HG02571 (cell line): Measurements from ENCODE around the gene ZNF280A.
"Not testable (repeated sequence)": the region's sequence is repeated elsewhere in the genome, so short reads cannot be mapped to it uniquely, and the experiment has no call there.

ENCODE experiments used
- ATAC-seq: cut with Tn5 transposase; IDR thresholded peaks from one replicate; pipeline ENCODE4 v1.9.1; 2021; ENCODE audit warnings: mild to moderate bottlenecking, moderate library complexity; ENCODE audit not compliant: unreplicated experiment

Gene ZNF280A

DNA sequence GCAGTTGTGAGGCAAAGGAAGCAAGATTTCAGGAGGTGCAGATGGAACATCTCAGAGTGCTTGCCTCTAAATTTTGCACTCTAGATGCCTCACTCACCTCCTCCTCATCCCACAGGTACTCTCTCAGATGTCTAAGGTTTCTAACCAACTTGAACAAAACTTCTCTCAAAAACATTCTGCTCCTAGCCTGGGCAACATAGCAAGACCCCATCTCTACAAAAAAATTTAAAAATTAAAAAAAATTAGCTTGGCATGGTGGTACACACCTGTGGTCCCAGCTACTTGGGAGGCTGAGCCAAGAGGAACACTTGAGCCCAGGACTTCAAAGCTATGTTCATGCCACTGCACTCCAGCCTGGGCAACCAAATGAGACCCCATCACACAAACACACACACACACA lies 4.2 kb downstream of the ZNF280A start:
- no peak for ATAC-seq

DNA sequence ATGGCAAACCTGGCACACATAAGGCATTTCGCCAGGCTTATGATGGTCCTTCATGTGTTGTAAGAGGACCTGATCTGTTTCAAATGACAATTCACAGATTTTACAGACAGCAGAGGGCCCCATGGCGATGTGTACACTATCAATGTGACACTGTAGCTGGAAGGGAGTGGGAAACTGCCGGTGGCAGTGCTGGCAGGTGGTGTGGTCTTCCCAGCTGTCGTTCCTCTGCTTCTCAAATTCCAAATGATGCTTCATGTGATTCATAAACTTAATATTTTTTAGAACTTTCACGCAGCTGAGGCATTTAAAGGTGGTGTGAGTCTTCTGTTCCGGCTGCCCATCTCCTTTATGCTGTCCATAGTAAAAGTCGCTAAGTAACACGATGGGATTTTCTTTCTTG lies 5.6 kb downstream of the ZNF280A start:
- ATAC-seq: not testable (repeated sequence)

DNA sequence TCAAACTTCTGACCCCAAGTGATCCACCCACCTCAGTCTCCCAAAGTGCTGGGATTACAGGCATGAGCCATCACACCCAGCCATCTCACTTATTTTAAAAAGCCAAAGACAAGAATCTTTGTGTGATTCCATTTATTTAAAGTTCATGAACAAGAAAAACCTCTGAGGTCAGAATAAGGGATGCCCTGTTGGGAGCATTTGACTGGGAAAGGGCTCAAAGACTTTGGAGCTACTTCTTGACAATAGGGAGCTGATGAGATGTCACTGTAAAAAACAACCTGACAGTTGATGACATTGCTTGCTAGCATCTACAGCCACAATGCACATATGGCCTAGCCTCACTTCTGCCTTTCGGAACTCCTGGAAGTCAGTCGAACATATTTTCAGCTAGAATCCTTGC lies 6.5 kb downstream of the ZNF280A start:
- no peak for ATAC-seq

DNA sequence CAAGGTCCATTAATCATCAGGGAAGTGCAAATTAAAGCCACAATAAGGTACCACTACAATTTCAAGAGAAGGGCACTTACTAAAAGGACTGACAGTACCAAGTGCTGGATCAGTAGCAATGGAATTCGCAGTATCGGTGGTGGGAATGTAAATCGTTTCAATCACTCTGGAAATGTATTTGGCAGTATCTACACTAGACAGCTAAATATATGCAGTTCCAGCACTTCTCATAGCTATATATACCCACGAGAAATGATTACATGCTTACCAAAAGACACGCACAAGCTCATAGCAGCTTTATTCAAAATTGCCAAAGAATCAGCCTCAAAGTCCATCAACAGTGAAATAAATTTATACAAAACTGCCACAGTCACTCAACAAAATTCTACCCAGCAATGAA lies 7.1 kb downstream of the ZNF280A start:
- ATAC-seq: no peak

DNA sequence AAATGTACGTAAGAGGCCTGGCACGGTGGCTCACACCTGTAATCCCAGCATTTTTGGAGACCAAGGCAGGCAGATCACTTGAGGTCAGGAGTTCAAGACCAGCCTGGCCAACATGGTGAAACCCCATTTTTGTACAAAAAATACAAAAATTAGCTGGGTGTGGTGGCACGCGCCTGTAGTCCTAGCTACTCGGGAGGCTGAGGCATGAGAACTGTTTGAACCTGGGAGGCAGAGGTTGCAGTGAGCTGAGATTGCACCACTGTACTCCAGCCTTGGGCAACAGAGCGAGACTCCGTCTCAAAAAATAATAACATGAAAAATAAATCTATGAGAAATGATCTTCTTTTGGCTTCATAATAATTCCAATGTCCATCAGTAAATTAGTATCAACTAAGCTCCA lies 9.2 kb downstream of the ZNF280A start:
- ATAC-seq: not testable (repeated sequence)

DNA sequence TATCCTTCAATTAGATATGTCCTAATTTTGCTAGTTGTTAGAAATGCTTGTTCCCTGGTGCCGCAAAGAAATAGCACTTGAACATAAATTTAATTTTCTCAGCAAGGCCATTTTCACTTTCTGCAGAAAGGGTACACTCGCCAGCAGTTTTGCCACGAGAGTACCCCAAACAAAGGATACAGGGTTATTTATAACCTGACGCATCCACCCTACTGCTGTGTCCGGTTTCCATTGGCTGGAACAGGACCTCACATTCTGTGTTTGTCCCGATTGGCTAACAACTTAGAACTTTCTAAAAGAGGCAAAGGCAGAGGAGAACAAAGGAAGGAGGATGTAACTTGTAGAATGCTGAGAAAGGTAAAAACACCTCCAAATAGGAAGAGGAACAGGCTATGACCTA lies 10.2 kb downstream of the ZNF280A start:
- ATAC-seq: not testable (repeated sequence)

DNA sequence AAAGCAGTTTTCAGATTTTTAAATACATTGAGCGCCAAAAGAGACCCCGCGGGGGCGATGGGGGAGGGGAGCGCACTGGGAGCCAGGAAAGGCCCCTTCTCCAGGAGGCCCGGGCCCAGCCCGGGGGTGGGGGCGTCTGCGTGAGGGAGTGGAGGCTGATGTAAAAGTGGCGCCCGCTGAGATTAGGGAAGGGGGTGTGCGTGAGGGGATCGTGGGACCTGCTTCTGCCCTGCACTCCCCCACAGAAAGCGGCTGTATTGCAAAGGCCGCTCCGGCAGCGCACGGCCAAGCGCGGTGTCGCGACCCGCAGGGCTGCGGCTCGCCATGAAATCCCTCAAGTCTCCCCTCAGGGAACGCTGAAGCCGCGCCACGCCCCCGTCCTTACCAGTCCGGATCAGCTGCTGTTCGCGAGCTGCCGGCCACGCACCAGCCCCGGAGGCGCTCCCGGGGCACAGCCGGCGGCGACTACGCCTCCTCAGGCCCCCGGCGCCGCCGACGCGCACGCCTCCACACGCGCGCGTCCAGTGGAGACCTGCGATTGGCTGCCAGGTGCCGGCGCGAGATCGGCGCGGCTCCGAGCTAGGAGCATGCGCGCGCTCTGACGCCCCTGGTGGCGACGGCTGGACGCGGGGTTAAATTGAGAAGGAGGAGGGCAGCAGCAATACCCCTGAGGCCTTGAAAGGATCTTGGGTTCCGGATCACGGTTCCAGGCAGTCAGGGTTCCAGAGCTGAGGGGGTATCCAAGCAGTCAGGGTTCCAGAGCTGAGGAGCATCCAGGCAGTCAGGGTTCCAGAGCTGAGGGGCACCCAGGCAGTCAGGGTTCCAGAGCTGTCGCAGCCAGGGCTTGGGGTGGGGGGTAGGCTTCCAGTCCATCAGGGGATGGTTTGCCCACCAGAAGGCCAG lies 11.5 kb downstream of the ZNF280A start, which contains the start of gene ZNF280B:
Gene ZNF280B, minus strand, starts transcription at position 469 of the 903 bp plus-strand sequence. CDS start 19,344 bp downstream, outside the sequence.
- ATAC-seq: peak; percentile 83

DNA sequence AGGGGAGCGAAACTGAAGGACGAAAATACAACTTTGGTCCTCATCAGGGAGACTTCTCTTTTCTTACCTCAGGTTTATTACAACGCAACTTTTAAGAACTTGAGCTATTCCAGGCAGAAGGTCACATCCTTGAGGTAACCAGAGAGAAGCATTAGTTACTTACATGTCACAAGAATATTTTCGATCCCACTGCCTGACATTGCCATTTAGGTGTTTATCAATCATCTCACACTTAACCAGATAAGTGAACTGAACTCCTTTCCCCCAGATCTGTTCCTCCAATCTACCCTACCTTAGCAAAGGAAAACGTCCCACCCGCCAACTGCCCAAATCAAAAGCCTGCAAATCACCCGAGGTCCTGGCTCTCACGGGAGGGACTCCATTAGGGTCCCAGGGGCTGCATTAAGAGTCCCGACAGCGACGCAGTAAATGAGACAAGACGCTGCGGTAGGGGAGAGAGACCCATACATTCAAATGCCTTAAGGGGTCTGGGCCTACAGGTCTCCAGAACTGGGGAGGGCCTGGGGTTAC lies 12.3 kb downstream of the ZNF280A start:
- ATAC-seq: no peak

DNA sequence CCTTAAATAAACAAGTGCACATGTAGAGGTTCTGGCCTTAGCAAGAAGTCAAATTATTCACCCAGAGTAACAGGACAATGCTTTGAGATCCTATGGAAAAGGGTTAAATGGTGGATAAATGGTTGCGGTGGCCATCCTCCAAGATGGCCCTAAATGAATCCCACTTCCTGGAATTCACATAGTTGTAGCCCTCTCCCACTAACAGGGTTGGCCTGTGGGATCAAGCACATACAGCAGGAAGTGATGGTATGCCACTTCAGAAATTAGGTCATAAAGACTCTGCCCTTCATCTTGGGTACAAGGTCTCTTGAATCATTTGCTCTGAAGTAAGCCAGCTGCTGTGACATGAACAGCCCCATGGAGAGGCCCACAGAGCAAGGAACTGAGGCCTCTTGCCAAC lies 13.3 kb downstream of the ZNF280A start:
- ATAC-seq: no peak

DNA sequence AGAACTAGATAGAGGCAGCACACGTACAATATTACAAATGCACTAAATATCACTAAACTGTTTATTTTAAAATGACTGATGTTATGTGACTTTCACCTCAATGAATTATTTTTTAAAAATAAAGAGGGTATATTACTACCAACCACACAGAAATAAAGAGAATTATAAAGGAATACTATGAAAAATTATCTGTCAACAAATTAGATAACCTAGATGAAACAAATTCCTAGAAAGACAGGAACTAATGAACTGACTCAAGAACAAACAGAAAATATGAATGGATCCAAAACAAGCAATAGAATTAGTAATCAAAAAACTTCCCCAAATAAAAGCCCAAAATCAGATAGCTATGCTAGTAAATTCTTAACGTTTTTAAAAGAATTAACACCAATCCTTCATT lies 21.8 kb downstream of the ZNF280A start:
- no peak for ATAC-seq

DNA sequence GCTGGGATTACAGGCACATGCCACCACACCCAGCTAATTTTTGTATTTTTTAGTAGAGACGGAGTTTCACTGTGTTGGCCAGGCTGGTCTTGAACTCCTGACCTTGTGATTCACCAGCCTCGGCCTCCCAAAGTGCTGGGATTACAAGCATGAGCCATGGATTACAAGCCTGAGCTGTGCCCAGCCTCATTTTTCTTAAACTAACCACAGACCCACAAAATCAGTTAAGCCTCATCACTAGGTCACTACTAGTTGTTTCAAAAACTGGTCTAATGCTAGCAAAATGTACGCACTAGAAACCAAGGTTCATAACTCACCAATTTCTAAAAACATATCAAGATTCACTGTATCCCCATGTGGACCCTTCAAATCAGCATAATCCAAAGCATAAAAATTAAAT lies 28.5 kb downstream of the ZNF280A start:
- ATAC-seq: not testable (repeated sequence)

DNA sequence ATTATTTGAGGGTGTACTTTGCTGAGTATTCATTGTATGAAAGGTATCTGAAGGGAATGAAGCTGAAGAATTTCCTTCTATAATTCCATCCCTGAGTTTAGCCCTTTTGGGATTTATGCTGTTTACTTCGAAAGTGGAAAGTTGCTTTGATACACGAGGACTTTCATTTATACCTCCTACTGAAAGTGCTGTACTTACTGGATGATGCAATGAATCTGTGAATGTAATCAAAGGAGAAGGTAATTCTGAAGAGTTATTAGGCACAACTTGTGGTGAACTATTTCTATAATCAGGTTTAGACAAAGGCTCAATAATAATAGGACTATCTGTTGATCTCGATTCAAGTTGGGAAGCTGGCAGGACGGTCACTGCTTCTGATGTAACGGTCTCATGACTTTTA lies 31.3 kb downstream of the ZNF280A start:
- no peak for ATAC-seq

DNA sequence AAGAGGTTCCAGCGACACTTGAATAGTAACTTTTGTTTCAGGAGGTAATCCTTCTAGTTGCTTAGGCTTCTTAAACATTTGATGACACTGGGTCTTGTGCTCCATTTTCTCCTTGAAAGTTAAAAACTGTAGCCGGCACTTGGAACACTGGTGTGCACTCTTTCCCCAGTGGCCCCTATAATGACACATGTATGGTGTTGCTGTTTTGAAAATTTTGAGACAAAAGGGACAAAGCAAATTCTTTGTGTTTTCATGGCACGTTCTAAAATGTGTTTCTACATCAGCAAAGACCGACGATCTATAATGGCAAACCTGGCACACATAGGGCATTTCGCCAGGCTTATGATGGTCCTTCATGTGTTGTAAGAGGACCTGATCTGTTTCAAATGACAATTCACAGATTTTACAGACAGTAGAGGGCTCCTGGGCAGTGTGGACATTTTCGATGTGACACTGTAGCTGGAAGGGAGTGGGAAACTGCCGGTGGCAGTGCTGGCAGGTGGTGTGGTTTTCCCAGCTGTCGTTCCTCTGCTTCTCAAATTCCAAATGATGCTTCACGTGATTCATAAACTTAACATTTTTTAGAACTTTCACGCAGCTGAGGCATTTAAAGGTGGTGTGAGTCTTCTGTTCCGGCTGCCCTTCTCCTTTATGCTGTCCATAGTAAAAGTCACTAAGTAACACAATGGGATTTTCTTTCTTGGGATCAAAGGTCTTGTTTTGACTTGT lies 32.0 kb downstream of the ZNF280A start:
- no peak for ATAC-seq

DNA sequence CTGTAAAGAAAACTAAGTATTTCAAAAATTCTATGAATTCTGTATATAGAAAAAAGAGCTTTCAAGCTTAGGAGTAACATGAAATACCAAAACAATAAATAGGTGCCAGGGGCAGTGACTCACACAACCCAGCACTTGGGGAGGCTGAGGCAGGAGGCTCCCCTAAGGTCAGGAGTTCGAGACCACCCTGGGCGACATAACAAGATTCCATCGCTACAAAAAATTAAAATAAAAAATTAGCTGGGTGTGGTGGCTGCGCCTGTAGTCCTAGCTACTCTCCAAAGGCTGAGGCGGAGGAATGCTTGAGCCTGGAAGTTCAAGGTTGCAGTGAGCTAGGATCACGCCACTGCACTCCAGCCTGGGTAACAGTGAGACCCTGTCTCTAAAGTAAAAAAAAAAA lies 33.0 kb downstream of the ZNF280A start:
- ATAC-seq: no peak

DNA sequence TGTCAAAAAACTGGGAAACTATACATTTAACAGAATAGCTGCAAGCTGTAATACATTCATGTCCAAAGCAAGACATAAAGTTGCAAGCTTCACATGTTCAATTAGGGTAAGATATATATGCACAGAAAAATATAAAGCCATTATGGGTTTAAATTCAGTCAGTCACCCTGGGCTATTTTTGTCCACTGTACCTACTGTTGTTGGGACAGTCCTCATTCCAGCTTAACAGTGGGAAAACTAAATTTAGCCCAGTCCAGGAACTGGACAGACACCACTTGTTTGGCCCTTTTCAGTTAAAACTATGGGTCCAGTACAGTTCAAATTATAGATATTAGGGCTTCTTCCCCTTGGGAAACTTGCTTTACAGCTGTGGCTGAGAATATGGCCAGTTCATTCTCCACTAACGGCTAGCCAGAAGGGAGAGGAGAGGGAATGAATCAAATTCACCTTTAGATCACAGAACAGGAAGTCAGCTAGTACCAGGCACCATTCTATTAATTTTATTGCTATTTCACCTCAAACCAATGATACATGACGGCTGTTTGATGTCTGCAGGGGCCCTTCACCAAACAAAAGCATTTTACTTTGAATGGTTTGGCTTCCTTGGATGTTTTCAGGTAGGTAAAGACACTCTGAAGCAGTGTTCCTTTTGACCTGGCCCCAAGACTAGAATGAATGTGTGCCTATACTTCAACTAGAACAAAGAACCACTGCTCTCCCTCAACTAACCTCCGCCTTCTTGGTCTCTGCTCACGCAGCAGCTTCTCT lies 33.8 kb downstream of the ZNF280A start:
- ATAC-seq: no peak

DNA sequence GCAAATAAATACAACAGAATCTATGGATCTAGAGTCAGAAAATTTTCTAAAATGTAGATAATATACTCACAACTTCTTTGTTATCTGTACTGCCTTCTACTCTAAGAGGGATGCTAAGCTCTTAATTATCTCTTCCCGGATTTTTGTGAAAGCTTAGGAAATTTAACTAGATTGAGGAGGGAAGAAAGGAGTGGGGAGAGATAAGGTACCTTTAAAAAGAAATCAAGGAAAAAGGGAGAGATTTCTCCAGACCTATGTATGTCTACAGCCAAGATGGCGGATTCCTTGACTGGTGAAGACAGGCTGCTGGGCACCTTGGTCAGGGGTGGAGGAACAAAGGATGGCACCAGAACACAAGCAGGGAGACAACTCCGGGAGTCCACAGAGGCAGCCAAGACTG lies 34.5 kb downstream of the ZNF280A start:
- no peak for ATAC-seq

DNA sequence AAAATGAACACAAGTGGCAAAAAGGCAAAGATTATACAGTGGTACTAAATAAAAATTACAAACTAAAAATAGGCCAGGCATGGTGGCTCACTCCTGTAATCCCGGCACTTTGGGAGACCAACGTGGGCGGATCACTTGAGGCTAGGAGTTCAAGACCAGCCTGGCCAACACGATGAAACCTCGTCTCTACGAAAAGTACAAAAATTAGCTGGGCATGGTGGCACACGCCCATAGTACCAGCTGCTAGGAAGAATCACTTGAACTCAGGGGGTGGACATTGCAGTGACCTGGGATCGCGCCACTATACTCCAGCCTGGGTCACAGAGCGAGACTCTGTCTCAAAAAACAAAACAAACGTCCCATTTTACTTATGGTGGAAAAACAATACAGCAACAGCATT lies 36.0 kb downstream of the ZNF280A start:
- no peak for ATAC-seq

DNA sequence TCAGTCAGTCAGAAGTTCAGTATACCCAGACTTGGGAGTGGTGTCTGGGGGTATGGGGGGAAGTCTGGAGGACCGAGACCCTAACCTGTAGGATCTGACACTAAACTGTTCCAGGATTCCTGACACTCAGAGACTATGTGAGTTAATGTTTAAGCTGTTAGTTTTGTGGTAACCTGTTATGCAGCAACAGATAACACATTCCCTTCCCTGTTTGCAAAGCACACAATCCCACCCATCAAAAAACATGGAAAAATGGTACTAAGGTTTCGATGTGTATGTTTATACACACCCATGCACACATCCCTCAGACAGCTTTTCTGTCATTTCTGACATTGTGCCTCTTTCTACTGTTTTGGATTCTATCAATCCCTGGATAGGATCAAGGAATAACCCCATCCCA lies 39.1 kb downstream of the ZNF280A start:
- ATAC-seq: no peak

DNA sequence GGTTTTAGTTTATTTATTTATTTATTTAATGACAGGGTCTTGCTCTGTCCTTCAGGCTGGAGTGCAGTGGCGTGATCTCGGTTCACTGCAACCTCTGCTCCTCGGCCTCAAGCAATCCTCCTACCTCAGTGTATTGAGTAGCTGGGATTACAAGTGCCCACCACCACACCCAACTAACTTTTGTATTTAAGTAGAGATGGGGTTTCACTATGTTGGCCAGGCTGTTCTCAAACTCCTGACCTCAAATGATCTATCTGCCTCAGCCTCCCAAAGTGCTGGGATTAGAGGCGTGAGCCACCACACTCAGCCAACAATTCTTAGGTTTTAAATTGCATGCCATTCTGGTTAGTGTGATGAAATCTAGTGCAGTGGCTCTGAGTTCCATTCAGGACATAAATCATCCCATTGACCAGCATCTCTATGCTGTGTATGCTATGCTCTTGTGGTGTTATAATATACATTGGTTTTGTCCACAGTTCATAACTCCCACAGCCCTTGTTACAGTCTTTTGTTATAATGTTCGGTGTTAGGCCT lies 40.0 kb downstream of the ZNF280A start:
- ATAC-seq: no peak

DNA sequence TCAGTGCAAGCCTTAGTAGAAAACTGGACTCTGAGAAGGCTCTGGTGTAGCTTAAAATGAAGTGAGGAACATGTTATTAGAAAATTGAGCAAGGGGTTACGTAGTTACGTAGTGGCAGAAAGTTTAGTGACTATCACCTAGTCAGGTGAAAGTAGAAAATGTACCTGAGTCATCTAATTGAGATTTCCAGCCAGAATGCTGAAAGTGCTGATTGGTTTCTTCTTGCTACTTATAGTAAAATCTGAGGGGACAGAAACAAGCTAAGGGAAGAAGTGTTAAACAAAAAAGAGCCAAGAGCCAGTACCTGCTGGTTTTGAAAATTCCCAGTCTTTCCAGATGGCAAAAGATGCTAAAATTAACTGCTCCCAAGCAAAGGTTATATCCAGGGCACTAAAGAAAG lies 41.0 kb downstream of the ZNF280A start:
- ATAC-seq: no peak

DNA sequence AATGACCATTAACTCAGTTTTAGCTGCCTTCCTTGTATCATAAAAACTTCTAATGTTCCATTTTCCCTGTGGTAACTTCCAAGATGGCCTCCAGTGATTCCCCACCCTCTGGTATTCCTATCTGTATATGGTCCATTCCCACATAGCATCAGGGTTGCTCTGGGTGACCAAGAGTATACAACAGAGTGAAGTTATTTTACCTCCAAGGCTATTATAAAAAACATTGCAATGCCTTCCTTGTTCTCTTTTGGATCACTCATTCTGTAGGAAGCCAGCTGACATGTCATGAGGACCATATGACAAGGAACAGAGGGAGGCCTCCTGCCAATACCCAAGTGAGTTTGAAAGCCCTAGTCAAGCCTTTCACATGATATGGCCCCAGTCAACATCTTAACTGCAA lies 41.6 kb downstream of the ZNF280A start:
- ATAC-seq: no peak
